T-cell (primary cell): Measurements from ENCODE around the gene AMZ2. TPM values are rescaled to one million over a fixed set of nuclear protein-coding genes. Genes with fewer than 3 reads are reported as not detected.
"Not testable (repeated sequence)": the region's sequence is repeated elsewhere in the genome, so short reads cannot be mapped to it uniquely, and the experiment has no call there.

Source experiments
- ATAC-seq, 4 experiments: fragments of 200-7000 bp in 3 of 4; fragments of 150-1000 bp in 1 of 4; cut with Tn5 transposase; replicated peaks in 1 of 4; 1 replicate in 3 of 4; 2 replicates in 1 of 4; pipeline ENCODE4 v1.10.0; 2021; ENCODE audit warnings: moderate library complexity in 3 of 4, mild to moderate bottlenecking in 2 of 4, moderate number of reproducible peaks in 1 of 4
- CTCF ChIA-PET, 2 donors: fragments of 300-600 bp; sonication (Branson Sonifier 250); formaldehyde crosslinking; loops; one replicate each; lab custom pipeline; 2022; ENCODE audit warnings: antibody characterized with exemption in 2 of 2; lab: Charles Lee
- POLR2A ChIA-PET, 2 donors: fragments of 300-600 bp; sonication (Branson Sonifier 250); formaldehyde crosslinking; loops; one replicate each; lab custom pipeline; 2022; ENCODE audit warnings: antibody characterized with exemption in 2 of 2; lab: Charles Lee
- DNase-seq, 35 experiments: peaks; one replicate each; pipeline versions ENCODE4 v3.0.0 to v3.0.0-alpha.2; 2013 to 2023
- H3K27ac ChIP-seq: one replicate; pipeline ENCODE4 v1.5.1; 2013; ENCODE audit warnings: low read length
- H3K27me3 ChIP-seq, 2 experiments: replicated peaks in 1 of 2; 1 replicate in 1 of 2; 2 replicates in 1 of 2; pipeline versions ENCODE4 v1.6.1 to v1.7.0; 2013; ENCODE audit warnings: low read length in 1 of 2, mixed read lengths in 1 of 2; ENCODE audit not compliant: control insufficient read depth in 2 of 2, insufficient read depth in 2 of 2; ENCODE audit errors: extremely low read depth in 1 of 2
- H3K36me3 ChIP-seq, 2 donors: 1 replicate in 1 of 2; 2 replicates in 1 of 2; pipeline versions ENCODE4 v1.6.1 to v1.7.0; 2013; ENCODE audit warnings: low read length in 1 of 2; ENCODE audit not compliant: control insufficient read depth in 2 of 2, insufficient read depth in 1 of 2; ENCODE audit errors: extremely low read depth in 1 of 2
- H3K4me1 ChIP-seq, 2 experiments: 1 replicate in 1 of 2; 2 replicates in 1 of 2; pipeline versions ENCODE4 v1.6.1 to v1.7.0; 2013; ENCODE audit warnings: low read length in 2 of 2, mixed read lengths in 1 of 2; ENCODE audit not compliant: insufficient read depth in 2 of 2, control insufficient read depth in 1 of 2; ENCODE audit errors: extremely low read depth in 1 of 2
- H3K4me3 ChIP-seq, 2 donors: 1 replicate in 1 of 2; 2 replicates in 1 of 2; pipeline versions ENCODE4 v1.5.1 to v1.7.0; 2013; ENCODE audit warnings: mild to moderate bottlenecking in 2 of 2, low read length in 1 of 2, moderate library complexity in 1 of 2; ENCODE audit not compliant: control insufficient read depth in 1 of 2; ENCODE audit errors: extremely low read depth in 1 of 2
- H3K9me3 ChIP-seq: 2 replicates; pipeline ENCODE4 v1.7.0; 2013
- H3K27ac Mint-ChIP-seq, 2 donors: one replicate each; pipeline ENCODE4 v1.8.0; 2020 to 2021; ENCODE audit warnings: mild to moderate bottlenecking in 2 of 2, mixed read lengths in 2 of 2
- H3K27me3 Mint-ChIP-seq, 2 donors: one replicate each; pipeline ENCODE4 v1.8.0; 2021 to 2022; ENCODE audit warnings: mixed read lengths in 2 of 2
- H3K36me3 Mint-ChIP-seq: one replicate; pipeline ENCODE4 v1.8.0; 2021; ENCODE audit warnings: mixed read lengths
- H3K4me1 Mint-ChIP-seq, 3 donors: one replicate each; pipeline ENCODE4 v1.8.0; 2020 to 2022; ENCODE audit warnings: mixed read lengths in 3 of 3, mild to moderate bottlenecking in 1 of 3
- H3K4me3 Mint-ChIP-seq, 3 donors: one replicate each; pipeline ENCODE4 v1.8.0; 2020 to 2022; ENCODE audit warnings: mild to moderate bottlenecking in 3 of 3, mixed read lengths in 3 of 3, moderate library complexity in 3 of 3
- H3K9me3 Mint-ChIP-seq, 3 donors: one replicate each; pipeline ENCODE4 v1.8.0; 2020 to 2022; ENCODE audit warnings: mixed read lengths in 3 of 3
- WGBS: methylation state at CpG from one replicate; pipeline ENCODE4 v1.1.5; 2013; ENCODE audit warnings: missing lambda C conversion rate; ENCODE audit not compliant: insufficient coverage; 5-methylcytosine and 5-hydroxymethylcytosine counted together
- total RNA-seq, 35 experiments: library from RNA in 6 of 35; stranded (reverse) in 6 of 35; fragments of 120-200 nt in 1 of 35; gene quantifications; one replicate each; pipeline versions ENCODE4 v1.2.1 to v1.2.4 and lab custom pipeline; 2013 to 2026

The AMZ2 gene
- total RNA-seq, 5 donors from 2014 or later (not counting 1 experiment from before 2014, with no cell fraction given) = 50.9 to 81.8 (median 60.5) TPM

GRCh38 chr17:68273722-68274121 lies 25.9 kb downstream of the AMZ2 start:
- H3K4me1 ChIP-seq = no peaks in the 10 kb centered on the region
- Mint-ChIP-seq H3K4me3 (no peak overlapping the region), H3K4me1 (no peaks in the 10 kb centered on the region), H3K27me3 (no peaks in the 10 kb centered on the region), H3K9me3 (peaks cover 0 to 3% (median 0%) of the 10 kb centered on the region in 3 donors), H3K36me3 (peaks cover 39% of the 10 kb centered on the region), H3K27ac (peak overlapping the region in 1 of 2 donors; percentile 37)
- POLR2A ChIA-PET = no interaction called here
- WGBS = 99% methylated on average over 7 of the region's 11 CpGs
- H3K9me3 ChIP-seq = peaks cover 5% of the 10 kb centered on the region
- ATAC-seq (no peak), DNase-seq (no peak)
- no peaks in the 10 kb centered on the region for H3K27me3 ChIP-seq
- H3K36me3 ChIP-seq = peaks cover 0 to 59% of the 10 kb centered on the region in 2 donors
- H3K4me3 ChIP-seq = no peak overlapping the region
- CTCF ChIA-PET = interaction anchor here in 1 of 2 donors (0.7 kb wide), 1 partner anchor 234 kb away, joined by 3 read pairs; no protein-coding TSS in a partner anchor
- H3K27ac ChIP-seq = no peak overlapping the region

DNA sequence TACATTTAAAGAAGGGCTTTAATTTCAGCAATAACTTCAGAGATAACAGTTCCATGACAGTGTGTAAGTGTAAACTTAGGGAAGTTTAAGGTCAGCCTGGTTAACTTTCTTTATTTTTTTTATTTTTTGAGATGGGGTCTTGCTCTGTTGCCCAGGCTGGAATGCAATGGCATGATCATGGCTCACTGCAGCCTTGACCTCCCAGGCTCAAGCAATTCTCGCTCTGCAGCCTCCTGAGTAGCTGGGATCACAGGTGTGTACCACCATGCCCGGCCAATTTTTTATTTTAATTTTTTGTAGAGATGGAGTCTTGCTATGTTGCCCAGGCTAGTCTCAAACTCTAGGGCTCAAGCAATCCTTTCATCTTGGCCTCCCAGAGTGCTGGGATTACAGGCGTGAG lies 28.5 kb downstream of the AMZ2 start:
- DNase-seq, H3K27ac ChIP-seq, ATAC-seq, H3K27me3 ChIP-seq, H3K27ac Mint-ChIP-seq, H3K27me3 Mint-ChIP-seq, H3K9me3 ChIP-seq, H3K4me3 ChIP-seq, H3K4me1 ChIP-seq, H3K4me3 Mint-ChIP-seq, H3K9me3 Mint-ChIP-seq, POLR2A ChIA-PET, CTCF ChIA-PET: not testable (repeated sequence)
- Mint-ChIP-seq H3K4me1 (peaks cover 8 to 11% (median 10%) of the 10 kb centered on the region in 3 donors), H3K36me3 (peaks cover 48% of the 10 kb centered on the region)
- H3K36me3 ChIP-seq = peaks cover 0 to 48% of the 10 kb centered on the region in 2 donors
- no CpG with 5 or more reads among the region's 3 CpGs for WGBS

DNA sequence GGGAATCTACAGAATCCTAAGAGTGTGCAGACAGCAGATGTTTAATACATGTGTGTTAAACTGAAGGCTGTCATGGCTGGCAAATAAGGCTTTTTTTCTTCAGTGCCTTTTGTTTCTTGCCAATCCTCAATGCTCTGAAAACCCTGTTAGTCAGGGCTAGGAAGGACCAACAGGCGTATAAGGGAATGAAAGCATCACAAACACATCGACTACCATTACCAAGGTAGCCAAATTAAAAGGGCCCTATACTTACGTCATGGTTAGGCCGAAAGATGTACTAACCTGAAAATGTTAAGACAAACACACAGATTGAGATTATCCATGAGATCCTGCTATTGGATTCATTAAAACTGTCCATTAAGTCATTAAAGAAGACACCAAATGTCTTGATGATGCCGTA lies 30.0 kb downstream of the AMZ2 start:
- peaks cover 0 to 36% of the 10 kb centered on the region in 2 donors for H3K36me3 ChIP-seq
- H3K27ac Mint-ChIP-seq = peak overlapping the region in 1 of 2 donors; percentile 12
- H3K27me3 ChIP-seq = no peaks in the 10 kb centered on the region
- H3K27ac ChIP-seq = no peak overlapping the region
- H3K4me3 Mint-ChIP-seq = no peak overlapping the region
- 100% methylated on average over 3 of the region's 5 CpGs for WGBS
- CTCF ChIA-PET = interaction anchor here (0.6 to 0.8 kb wide), 3 partner anchors 19 to 186 kb away, joined by 3 to 5 read pairs (median 3); partner anchors contain the start of gene WIPI1 (in 1 of the 2)
- ATAC-seq (no peak), DNase-seq (no peak)
- H3K36me3 Mint-ChIP-seq = peaks cover 47% of the 10 kb centered on the region
- POLR2A ChIA-PET = interaction anchor here in 1 of 2 donors (0.7 kb wide), 1 partner anchor 73 kb away, joined by 8 read pairs; no protein-coding TSS in a partner anchor
- H3K27me3 Mint-ChIP-seq = no peaks in the 10 kb centered on the region
- H3K4me3 ChIP-seq = no peak overlapping the region
- H3K4me1 Mint-ChIP-seq = peaks cover 8 to 15% (median 13%) of the 10 kb centered on the region in 3 donors
- H3K9me3 Mint-ChIP-seq = peaks cover 0 to 3% (median 0%) of the 10 kb centered on the region in 3 donors
- peaks cover 5% of the 10 kb centered on the region for H3K9me3 ChIP-seq
- H3K4me1 ChIP-seq = no peaks in the 10 kb centered on the region

DNA sequence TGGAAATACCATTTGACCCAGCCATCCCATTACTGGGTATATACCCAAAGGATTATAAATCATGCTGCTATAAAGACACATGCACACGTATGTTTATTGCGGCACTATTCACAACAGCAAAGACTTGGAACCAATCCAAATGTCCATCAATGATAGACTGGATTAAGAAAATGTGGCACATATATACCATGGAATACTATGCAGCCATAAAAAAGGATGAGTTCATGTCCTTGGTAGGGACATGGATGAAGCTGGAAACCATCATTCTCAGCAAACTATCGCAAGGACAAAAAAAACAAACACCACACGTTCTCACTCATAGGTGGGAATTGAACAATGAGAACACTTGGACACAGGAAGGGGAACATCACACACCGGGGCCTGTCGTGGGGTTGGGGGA lies 34.1 kb downstream of the AMZ2 start:
- no CpG with 5 or more reads among the region's 6 CpGs for WGBS
- CTCF ChIA-PET, H3K27ac ChIP-seq, H3K9me3 ChIP-seq, H3K9me3 Mint-ChIP-seq, H3K27me3 Mint-ChIP-seq, DNase-seq, H3K4me3 ChIP-seq, H3K4me1 ChIP-seq, H3K4me3 Mint-ChIP-seq, POLR2A ChIA-PET, ATAC-seq, H3K27ac Mint-ChIP-seq, H3K27me3 ChIP-seq: not testable (repeated sequence)
- H3K4me1 Mint-ChIP-seq = peaks cover 12 to 25% (median 15%) of the 10 kb centered on the region in 3 donors
- peaks cover 36% of the 10 kb centered on the region for H3K36me3 Mint-ChIP-seq
- H3K36me3 ChIP-seq = peaks cover 0 to 17% of the 10 kb centered on the region in 2 donors

DNA sequence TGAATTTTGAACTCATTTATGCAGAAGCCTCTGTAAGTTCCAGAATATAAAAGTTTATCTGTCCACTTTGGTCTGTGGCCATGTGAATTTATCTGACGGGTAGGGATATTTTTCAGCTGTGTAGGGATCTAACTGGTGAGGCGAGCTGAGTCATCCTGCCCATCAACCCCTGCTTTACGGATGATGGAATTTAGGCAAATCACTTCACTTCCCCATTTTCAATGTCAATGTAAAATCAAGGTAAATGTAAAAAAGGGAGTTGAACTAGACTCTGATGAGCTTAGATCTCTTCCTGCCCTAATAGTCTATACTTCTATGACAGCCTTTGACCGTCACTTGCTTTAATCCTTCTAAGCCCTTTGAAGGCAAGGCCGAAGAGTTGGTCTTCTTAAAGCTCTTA lies 40.5 kb downstream of the AMZ2 start:
- no peaks in the 10 kb centered on the region for H3K27me3 Mint-ChIP-seq
- H3K36me3 ChIP-seq = no peaks in the 10 kb centered on the region
- peaks cover 15 to 43% of the 10 kb centered on the region in 2 experiments for H3K4me1 ChIP-seq
- H3K4me3 ChIP-seq = no peak overlapping the region
- peak overlapping the region; percentile 9 to 99 for H3K27ac Mint-ChIP-seq
- H3K36me3 Mint-ChIP-seq = no peaks in the 10 kb centered on the region
- H3K4me1 Mint-ChIP-seq = peaks cover 40 to 55% (median 48%) of the 10 kb centered on the region in 3 donors
- peak overlapping the region; percentile 43 for H3K27ac ChIP-seq
- H3K9me3 ChIP-seq = no peaks in the 10 kb centered on the region
- no peaks in the 10 kb centered on the region for H3K9me3 Mint-ChIP-seq
- no peak for ATAC-seq
- no peaks in the 10 kb centered on the region for H3K27me3 ChIP-seq
- CTCF ChIA-PET = interaction anchor here (0.5 to 1.5 kb wide), 3 partner anchors 13 to 143 kb away, joined by 3 to 5 read pairs (median 5); no protein-coding TSS in a partner anchor
- POLR2A ChIA-PET = interaction anchor here in 1 of 2 donors (0.5 to 0.7 kb wide), 2 partner anchors 16 to 68 kb away, joined by 8 to 11 read pairs; no protein-coding TSS in a partner anchor
- 90% methylated on average over 2 of the region's 5 CpGs for WGBS
- DNase-seq = peak in 1 of 35 experiments; percentile 13
- H3K4me3 Mint-ChIP-seq = peak overlapping the region in 1 of 3 donors; percentile 99

DNA sequence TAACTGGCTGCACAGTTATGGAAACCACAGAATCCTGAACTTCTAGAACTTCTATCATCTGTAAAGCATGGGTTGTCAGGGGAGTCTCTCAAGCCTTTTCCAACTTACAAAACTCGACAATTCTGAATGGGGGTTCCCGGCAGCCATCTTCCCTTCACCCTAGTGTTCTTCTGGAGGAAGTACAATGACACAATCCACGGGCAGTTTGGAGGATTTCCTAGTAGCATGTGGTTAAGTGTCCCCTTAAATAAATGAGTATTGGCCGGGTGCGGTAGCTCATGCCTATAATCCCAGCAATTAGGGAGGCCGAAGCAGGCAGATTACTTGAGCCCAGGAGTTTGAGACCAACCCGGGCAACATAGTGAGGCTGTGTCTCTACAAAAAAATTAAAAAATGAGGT lies 41.0 kb downstream of the AMZ2 start:
- H3K27ac Mint-ChIP-seq = peak overlapping the region; percentile 9 to 99
- peaks cover 15 to 47% of the 10 kb centered on the region in 2 experiments for H3K4me1 ChIP-seq
- peak overlapping the region; percentile 97 for H3K27ac ChIP-seq
- H3K4me3 ChIP-seq = no peak overlapping the region
- no peaks in the 10 kb centered on the region for H3K9me3 ChIP-seq
- peak overlapping the region; percentile 98 to 99 (median 98) for H3K4me3 Mint-ChIP-seq
- H3K27me3 Mint-ChIP-seq = no peaks in the 10 kb centered on the region
- H3K9me3 Mint-ChIP-seq = no peaks in the 10 kb centered on the region
- ChIA-PET CTCF (interaction anchor here (0.5 to 1.4 kb wide), 2 partner anchors 14 to 41 kb away, joined by 5 read pairs; no protein-coding TSS in a partner anchor), POLR2A (interaction anchor here in 1 of 2 donors (0.5 kb wide), 1 partner anchor 68 kb away, joined by 8 read pairs; no protein-coding TSS in a partner anchor)
- ATAC-seq (no peak), DNase-seq (peak in 18 of 35 experiments; percentile 6 to 58 (median 21))
- 60% methylated on average over 1 of the region's 7 CpGs for WGBS
- H3K27me3 ChIP-seq = no peaks in the 10 kb centered on the region
- H3K4me1 Mint-ChIP-seq = peaks cover 40 to 59% (median 48%) of the 10 kb centered on the region in 3 donors
- H3K36me3 ChIP-seq = no peaks in the 10 kb centered on the region
- no peaks in the 10 kb centered on the region for H3K36me3 Mint-ChIP-seq
